Stimulated activated CD4-positive, alpha-beta T cell treated with anti-CD3 and anti-CD28 coated beads, Interleukin-12 subunit alpha, Interleukin-12 subunit beta, amount 100 ng/mL, for 4 hours (primary cell): ENCODE data around the gene FOLH1.
"Not testable (repeated sequence)": the region's sequence is repeated elsewhere in the genome, so short reads cannot be mapped to it uniquely, and the experiment has no call there.

Experiments
- DNase-seq: peaks from one replicate; pipeline ENCODE4 v3.0.0-alpha.2; 2020

FOLH1 gene

DNA sequence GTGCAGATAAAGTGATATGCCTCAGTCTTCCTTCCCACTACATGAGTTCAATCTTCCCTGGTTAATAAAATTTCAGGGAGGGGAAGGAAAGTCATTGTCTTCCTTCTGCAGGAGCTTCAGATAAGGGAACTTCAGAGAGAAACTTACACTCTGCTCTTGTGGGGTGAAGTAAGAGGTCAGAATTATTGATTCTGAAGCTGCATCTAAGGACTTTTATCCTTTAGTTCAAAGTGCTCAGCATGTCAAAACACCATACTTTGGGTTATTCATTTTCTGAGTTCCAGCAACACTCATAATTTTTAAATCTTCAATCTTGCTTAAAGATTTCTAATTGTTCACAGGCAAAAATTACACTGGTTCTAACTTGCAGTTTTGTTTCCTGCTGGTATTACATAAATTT lies 33.0 kb downstream of the FOLH1 start:
- not testable (repeated sequence) for DNase-seq

DNA sequence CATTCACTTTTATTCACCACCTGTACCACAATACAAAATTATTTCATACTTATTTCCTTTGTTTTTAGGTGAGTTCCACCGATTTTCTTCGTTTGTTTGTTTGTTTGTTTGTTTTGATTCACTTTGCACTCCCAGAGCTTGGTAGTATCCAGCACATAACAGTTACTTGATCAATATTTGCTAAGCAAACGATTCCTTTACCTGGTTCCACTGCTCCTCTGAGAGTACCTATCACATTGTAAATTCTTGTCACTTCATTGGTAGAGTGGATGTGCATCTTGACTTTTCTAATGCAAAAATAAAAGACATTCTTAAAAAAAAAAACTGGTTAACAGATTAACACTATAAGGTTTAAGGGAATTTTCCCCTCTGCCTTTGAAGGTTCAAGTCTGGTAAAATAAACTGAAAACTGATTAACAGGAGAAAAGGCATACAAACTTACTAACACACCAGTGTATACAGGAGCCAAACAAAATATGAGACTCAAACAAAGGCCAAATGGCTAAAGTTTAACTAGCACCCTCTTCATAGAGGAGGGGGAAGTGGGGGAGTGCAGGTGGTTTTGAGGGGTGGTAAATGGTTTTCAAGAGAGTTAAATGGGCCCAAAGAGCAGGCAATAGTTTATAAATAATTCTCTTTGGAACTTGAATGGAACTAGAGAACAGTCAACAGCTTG lies 33.6 kb downstream of the FOLH1 start:
- not testable (repeated sequence) for DNase-seq

DNA sequence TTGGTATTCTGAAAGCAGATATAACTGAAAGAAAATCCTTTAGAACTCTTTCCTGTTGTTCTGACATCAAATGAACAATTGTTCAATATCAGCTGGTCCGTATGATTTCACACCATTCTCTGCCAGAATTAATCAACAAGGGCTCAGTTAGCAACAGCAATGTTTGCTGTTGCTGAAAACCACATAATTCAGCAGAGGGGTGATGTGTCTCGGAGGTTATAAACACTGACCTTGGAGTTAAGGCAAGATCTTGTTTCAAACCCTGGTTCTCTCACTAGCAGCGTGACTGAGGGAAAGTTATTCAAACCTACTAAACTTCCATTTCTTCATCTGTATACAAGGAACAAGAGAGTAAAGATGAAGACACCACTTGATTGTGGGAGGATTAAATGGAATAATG lies 36.8 kb downstream of the FOLH1 start:
- DNase-seq = not testable (repeated sequence)

DNA sequence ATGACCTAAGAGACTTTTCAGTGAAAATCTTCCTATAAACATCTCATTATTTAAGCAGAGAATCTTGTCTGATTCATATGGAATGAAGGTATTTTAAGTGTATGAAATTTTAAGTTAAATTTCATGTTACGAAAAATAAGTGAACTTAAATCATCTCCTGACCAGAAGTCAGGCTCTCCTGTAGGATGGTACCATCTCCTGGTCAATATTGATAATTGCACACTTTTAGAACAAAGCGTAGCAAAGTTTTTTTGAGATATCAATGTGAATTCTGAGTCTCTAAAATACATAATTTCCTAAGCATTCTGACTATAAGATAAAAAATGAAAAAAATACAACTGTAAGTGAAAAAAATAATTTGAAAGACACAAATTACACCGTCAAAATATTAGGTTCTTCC lies 38.8 kb downstream of the FOLH1 start:
- DNase-seq = not testable (repeated sequence)

DNA sequence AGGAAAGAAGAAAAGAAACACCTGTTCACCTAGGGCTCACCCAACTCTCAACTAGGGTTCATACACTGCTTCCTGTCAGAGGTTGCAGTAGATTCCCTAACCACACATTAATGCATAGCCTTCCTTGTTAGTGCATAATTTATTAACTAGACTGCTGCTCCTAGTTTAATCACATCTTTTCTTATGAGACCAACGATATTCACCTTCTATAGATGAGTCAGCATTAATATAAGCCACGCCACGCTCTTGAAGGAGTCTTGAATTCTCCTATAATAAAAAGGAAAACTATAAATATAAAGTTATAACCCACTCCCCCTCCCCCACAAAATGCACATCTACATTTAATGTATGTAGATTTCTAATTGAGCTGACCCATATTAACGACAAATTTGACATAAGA lies 39.4 kb downstream of the FOLH1 start:
- DNase-seq = not testable (repeated sequence)

DNA sequence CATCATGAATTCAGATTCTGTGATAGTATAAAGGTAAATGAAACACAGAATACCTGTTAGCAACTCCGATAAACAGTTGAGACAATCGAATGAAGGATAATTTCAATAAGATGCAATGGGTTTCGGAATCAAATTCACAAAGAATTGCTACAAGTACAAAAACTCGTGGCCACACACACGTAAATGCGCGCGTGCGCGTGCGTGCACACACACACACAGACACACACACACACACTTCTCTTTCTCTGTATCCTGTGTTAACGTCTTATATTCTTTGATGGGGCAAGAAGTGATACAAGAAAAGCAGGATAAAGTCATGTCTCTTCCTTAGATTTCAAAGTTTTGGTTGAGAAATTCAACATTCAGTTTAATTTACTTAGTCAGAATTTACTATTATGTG lies 57.2 kb downstream of the FOLH1 start:
- DNase-seq = no peak

DNA sequence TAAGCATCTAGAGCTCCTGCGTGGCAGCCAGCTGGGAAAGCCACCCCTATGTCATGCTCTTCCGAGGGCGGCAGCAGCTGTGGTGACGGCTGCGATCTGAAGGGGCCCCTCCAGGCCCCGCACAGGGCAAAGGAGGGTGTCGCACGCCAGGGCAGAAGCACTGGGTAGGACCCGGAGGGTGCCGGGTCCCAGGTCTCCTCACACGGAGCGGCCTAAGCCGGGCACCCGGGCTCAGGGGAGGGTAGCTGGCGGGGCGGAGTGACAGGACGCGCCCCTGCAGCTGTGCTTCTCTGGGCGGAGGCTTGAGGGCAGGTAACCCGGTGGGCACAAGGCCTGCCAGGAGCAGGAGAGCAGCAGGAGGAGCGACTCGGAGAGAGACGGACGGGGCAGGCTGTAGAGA lies 106.0 kb downstream of the FOLH1 start:
- not testable (repeated sequence) for DNase-seq
